ENCODE measurements around the gene SEC16A. TPM values are rescaled to one million over a fixed set of nuclear protein-coding genes. Genes with fewer than 3 reads are reported as not detected.

SEC16A gene
- total and polyA plus RNA-seq, 8 donors, result 14.6 to 105 (median 45.4) TPM

- WGBS, 5 donors, result 18 to 27% (median 20%) methylated on average over 13 to 59 of the region's 59 CpGs
These were observed 1.6 kb upstream of the SEC16A start for GRCh38 chr9:136484153-136485048.

GRCh38 chr9:136483589-136484152, 831 bp upstream of the SEC16A start:
- H3K27me3 ChIP-seq, result peaks cover 0 to 5% (median 0%) of the 10 kb centered on the region in 3 donors
- no peaks in the 10 kb centered on the region for H3K9me3 ChIP-seq
- TF ChIP-seq CTCF (IDR thresholded peaks at IDR 0.05) (no peak), EP300 (IDR thresholded peaks at IDR 0.05) (no peak), POLR2AphosphoS5 (IDR thresholded peaks at IDR 0.05) (peak; percentile 44 to 75 (median 71)), POLR2A (IDR thresholded peaks at IDR 0.05) (no peak)
- peaks cover 40 to 67% (median 61%) of the 10 kb centered on the region in 4 donors for H3K4me1 ChIP-seq
- H3K27ac ChIP-seq, result peak overlapping the region; percentile 100
- peak overlapping the region; percentile 61 to 83 (median 64) for H3K4me3 ChIP-seq
- H3K36me3 ChIP-seq, result peaks cover 0 to 11% (median 4%) of the 10 kb centered on the region in 4 donors
- intact Hi-C loops (cut with DNase I; ENCODE audit: low total_unique reads), result no loop called here
- DNase-seq, result peak; percentile 95 to 98
- 0 to 2% (median 0%) methylated on average over 21 to 63 of the region's 63 CpGs for WGBS, 5 donors

More at GRCh38 chr9:136484153-136485048, 1.6 kb upstream of the SEC16A start:
- intact Hi-C loops (cut with DNase I; ENCODE audit: low total_unique reads), result no loop called here
- Histone ChIP-seq H3K27me3 (peaks cover 0 to 5% (median 0%) of the 10 kb centered on the region in 3 donors), H3K27ac (peak overlapping the region; percentile 100), H3K4me3 (peak overlapping the region; percentile 61 to 83 (median 64)), H3K36me3 (peaks cover 0 to 9% (median 2%) of the 10 kb centered on the region in 4 donors), H3K4me1 (peaks cover 40 to 62% (median 59%) of the 10 kb centered on the region in 4 donors), H3K9me3 (no peaks in the 10 kb centered on the region)
- peak in 1 of 4 donors; percentile 51 for TF ChIP-seq POLR2A (IDR thresholded peaks at IDR 0.05)
- no peak for TF ChIP-seq EP300 (IDR thresholded peaks at IDR 0.05)
- TF ChIP-seq POLR2AphosphoS5 (IDR thresholded peaks at IDR 0.05), result peak in 2 of 3 donors; percentile 45 to 62
- peak; percentile 76 to 89 for DNase-seq

- Histone ChIP-seq H3K9me3 (no peaks in the 10 kb centered on the region), H3K27me3 (no peaks in the 10 kb centered on the region), H3K4me3 (peak overlapping the region; percentile 83 to 100 (median 94)), H3K36me3 (peaks cover 8 to 25% (median 16%) of the 10 kb centered on the region in 4 donors), H3K4me1 (peaks cover 45 to 70% (median 60%) of the 10 kb centered on the region in 4 donors), H3K27ac (peak overlapping the region; percentile 98 to 100 (median 100))
- intact Hi-C loops (cut with DNase I; ENCODE audit: low total_unique reads), result no loop called here
- WGBS, 5 donors, result 0 to 1% (median 0%) methylated on average over 25 to 39 of the region's 39 CpGs
- TF ChIP-seq CTCF (IDR thresholded peaks at IDR 0.05), result no peak
- TF ChIP-seq EP300 (IDR thresholded peaks at IDR 0.05), result no peak
- no peak for TF ChIP-seq POLR2A (IDR thresholded peaks at IDR 0.05)
- no peak for TF ChIP-seq POLR2AphosphoS5 (IDR thresholded peaks at IDR 0.05)
- peak in 1 of 2 donors; percentile 75 for DNase-seq
These were observed 621 bp downstream of the SEC16A start for GRCh38 chr9:136482046-136482792.

GRCh38 chr9:136481558-136481957, 1.3 kb downstream of the SEC16A start:
- H3K36me3 ChIP-seq, result peaks cover 15 to 31% (median 22%) of the 10 kb centered on the region in 4 donors
- H3K4me3 ChIP-seq, result peak overlapping the region; percentile 83 to 100 (median 94)
- no peaks in the 10 kb centered on the region for H3K27me3 ChIP-seq
- peak overlapping the region in 4 of 5 donors; percentile 100 for H3K27ac ChIP-seq
- DNase-seq, result no peak
- intact Hi-C loops (cut with DNase I; ENCODE audit: low total_unique reads), result no loop called here
- peaks cover 45 to 70% (median 60%) of the 10 kb centered on the region in 4 donors for H3K4me1 ChIP-seq
- no peaks in the 10 kb centered on the region for H3K9me3 ChIP-seq
- WGBS, 5 donors, result 16 to 30% (median 19%) methylated on average over 5 of the region's 5 CpGs
- no peak for TF ChIP-seq EP300 (IDR thresholded peaks at IDR 0.05)
- TF ChIP-seq POLR2AphosphoS5 (IDR thresholded peaks at IDR 0.05), result no peak
- no peak for TF ChIP-seq CTCF (IDR thresholded peaks at IDR 0.05)
- TF ChIP-seq POLR2A (IDR thresholded peaks at IDR 0.05), result no peak

Measured in stomach (tissue), 9 donors.